Fibroblast of the aortic adventitia (primary cell): ENCODE measurements around the gene LHFPL5. TPM values are rescaled to one million over a fixed set of nuclear protein-coding genes. Genes with fewer than 3 reads are reported as not detected.

Experiments used
- DNase-seq: peaks from one replicate; pipeline ENCODE4 v3.0.0-alpha.2; 2010; ENCODE audit warnings: low read depth
- H3K4me3 ChIP-seq: 2 replicates; pipeline ENCODE4 v1.5.1; 2011; ENCODE audit warnings: low read depth, mild to moderate bottlenecking, control low read depth, low read length, moderate library complexity
- CTCF ChIP-seq: IDR thresholded peaks from 2 replicates; pipeline ENCODE4 v1.5.1; 2011; ENCODE audit warnings: mild to moderate bottlenecking, low read length, control low read depth, inconsistent platforms; ENCODE audit not compliant: insufficient read depth
- total RNA-seq: library from RNA; depleted of rRNA; stranded (reverse); fragments of >200 nt; gene quantifications from 2 replicates; pipeline ENCODE4 v1.2.3, GENCODE V29; 2012; ENCODE audit warnings: low replicate concordance

LHFPL5 gene
- total RNA-seq, 1 donor: not detected

GRCh38 chr6:35790683-35791082 lies 14.5 kb upstream of the LHFPL5 start:
- no peak for TF ChIP-seq CTCF
- H3K4me3 ChIP-seq: no peak overlapping the region
- no peak for DNase-seq

GRCh38 chr6:35794536-35795452 lies 10.4 kb upstream of the LHFPL5 start:
- no peak for TF ChIP-seq CTCF
- DNase-seq: no peak
- no peak overlapping the region for H3K4me3 ChIP-seq

GRCh38 chr6:35795453-35796071 lies 9.6 kb upstream of the LHFPL5 start:
- H3K4me3 ChIP-seq: no peak overlapping the region
- TF ChIP-seq CTCF: no peak
- DNase-seq: no peak

- H3K4me3 ChIP-seq: no peak overlapping the region
- no peak for TF ChIP-seq CTCF
- DNase-seq: no peak
Measured at GRCh38 chr6:35796236-35796635, 8.9 kb upstream of the LHFPL5 start.

GRCh38 chr6:35797837-35798526 lies 7.2 kb upstream of the LHFPL5 start:
- no peak for DNase-seq

More at GRCh38 chr6:35797837-35798526, 7.2 kb upstream of the LHFPL5 start:
- TF ChIP-seq CTCF: no peak
- H3K4me3 ChIP-seq: no peak overlapping the region
